DND-41 (cell line): Measurements from ENCODE around the gene VPS35.

Experiments used
- CTCF ChIP-seq: IDR thresholded peaks from 2 replicates; pipeline ENCODE4 v1.5.1; 2012; ENCODE audit warnings: borderline replicate concordance, low read length, moderate library complexity, mild to moderate bottlenecking; ENCODE audit not compliant: poor library complexity, severe bottlenecking; ENCODE audit errors: extremely low read depth
- EZH2 ChIP-seq: IDR thresholded peaks from 3 replicates; pipeline ENCODE4 v1.6.1; 2012; ENCODE audit warnings: borderline replicate concordance, low read depth, mild to moderate bottlenecking, moderate library complexity, low read length, inconsistent platforms; ENCODE audit not compliant: severe bottlenecking

- TF ChIP-seq CTCF (no peak), EZH2 (no peak)
These were observed 42.1 kb upstream of the VPS35 start for GRCh38 chr16:46730801-46731690.
